ENCODE results near the gene RABEPK.
"Not testable (repeated sequence)": the region's sequence is repeated elsewhere in the genome, so short reads cannot be mapped to it uniquely, and the experiment has no call there.

RABEPK gene

DNA sequence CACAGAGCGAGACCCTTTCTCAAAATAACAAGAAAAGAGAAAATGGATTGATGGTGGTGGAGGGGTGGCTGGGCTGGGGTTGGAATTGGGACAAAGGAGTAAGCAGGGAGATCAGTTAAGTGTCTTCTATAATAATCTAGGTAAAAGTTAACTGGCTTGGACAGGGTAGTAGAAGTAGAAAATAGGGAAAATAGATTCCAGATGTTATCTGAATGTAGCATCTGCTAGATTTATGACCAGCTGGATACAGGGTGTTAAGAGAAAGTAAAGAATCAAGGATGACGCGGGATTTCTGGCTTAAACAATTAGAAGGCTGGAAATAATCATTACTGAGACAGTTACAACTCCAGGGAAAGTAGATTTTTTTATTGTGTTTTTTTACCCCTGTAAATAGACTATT, 23.7 kb upstream of the RABEPK start:
- Histone ChIP-seq H3K36me3 (ENCODE audit: control insufficient read depth in 2 of 2, insufficient read depth in 2 of 2, low read length in 2 of 2) (no peaks in the 10 kb centered on the region), H3K9ac (ENCODE audit: low read length in 2 of 2) (no peak overlapping the region), H3K4me3 (ENCODE audit: low read length in 2 of 2) (no peak overlapping the region), H3K9me3 (ENCODE audit: control insufficient read depth in 2 of 2, low read length in 2 of 2) (no peaks in the 10 kb centered on the region), H3K27me3 (ENCODE audit: control insufficient read depth in 1 of 2, insufficient read depth in 2 of 2, low read length in 2 of 2) (no peaks in the 10 kb centered on the region), H3K4me1 (ENCODE audit: control insufficient read depth, insufficient read depth, low read length) (peaks cover 10% of the 10 kb centered on the region), H3K27ac (ENCODE audit: low read length) (no peak overlapping the region)

DNA sequence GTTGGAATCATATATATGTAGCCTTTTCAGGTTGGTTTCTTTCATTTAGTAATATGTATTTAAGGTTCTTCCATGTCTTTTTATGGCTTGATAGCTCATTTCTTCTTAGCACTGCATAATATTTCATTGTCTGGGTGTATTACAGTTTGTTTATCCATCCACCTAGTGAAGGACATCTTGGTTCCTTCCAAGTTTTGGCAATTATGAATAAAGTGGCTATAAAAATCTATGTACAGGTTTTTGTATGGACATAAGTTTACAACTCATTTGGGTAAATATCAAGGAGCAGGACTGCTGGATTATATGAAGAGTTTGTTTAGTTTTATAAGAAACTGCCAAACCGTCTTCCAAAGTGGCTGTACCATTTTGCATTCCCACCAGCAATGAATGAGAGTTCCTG, 22.5 kb upstream of the RABEPK start:
- H3K27ac ChIP-seq (ENCODE audit: low read length) = no peak overlapping the region

DNA sequence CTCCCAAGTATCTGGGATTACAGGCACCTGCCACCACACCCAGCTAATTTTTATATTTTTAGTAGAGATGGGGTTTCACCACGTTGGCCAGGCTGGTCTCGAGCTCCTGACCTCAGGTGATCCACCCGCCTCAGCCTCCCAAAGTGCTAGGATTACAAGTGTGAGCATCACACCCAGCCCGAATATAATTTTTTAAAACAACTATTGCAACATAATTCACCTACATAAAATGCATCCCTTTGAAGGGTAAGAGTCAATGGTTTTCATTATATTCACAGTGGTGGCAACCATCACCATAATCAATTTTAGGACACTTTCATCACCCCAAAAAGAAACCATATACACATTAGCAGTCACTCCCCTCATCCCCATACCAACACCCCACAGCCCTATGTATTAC, 20.6 kb upstream of the RABEPK start:
- not testable (repeated sequence) for H3K9me3 ChIP-seq (ENCODE audit: control insufficient read depth in 2 of 2, low read length in 2 of 2); H3K4me3 ChIP-seq (ENCODE audit: low read length in 2 of 2); H3K36me3 ChIP-seq (ENCODE audit: control insufficient read depth in 2 of 2, insufficient read depth in 2 of 2, low read length in 2 of 2); H3K27ac ChIP-seq (ENCODE audit: low read length); H3K27me3 ChIP-seq (ENCODE audit: control insufficient read depth in 1 of 2, insufficient read depth in 2 of 2, low read length in 2 of 2); H3K9ac ChIP-seq (ENCODE audit: low read length in 2 of 2); H3K4me1 ChIP-seq (ENCODE audit: control insufficient read depth, insufficient read depth, low read length)

More for the DNA sequence above, 22.5 kb upstream of the RABEPK start:
- H3K27me3 ChIP-seq (ENCODE audit: control insufficient read depth in 1 of 2, insufficient read depth in 2 of 2, low read length in 2 of 2) = no peaks in the 10 kb centered on the region
- no peaks in the 10 kb centered on the region for H3K36me3 ChIP-seq (ENCODE audit: control insufficient read depth in 2 of 2, insufficient read depth in 2 of 2, low read length in 2 of 2)
- H3K4me1 ChIP-seq (ENCODE audit: control insufficient read depth, insufficient read depth, low read length) = peaks cover under 1% of the 10 kb centered on the region
- no peaks in the 10 kb centered on the region for H3K9me3 ChIP-seq (ENCODE audit: control insufficient read depth in 2 of 2, low read length in 2 of 2)
- no peak overlapping the region for H3K4me3 ChIP-seq (ENCODE audit: low read length in 2 of 2)
- H3K9ac ChIP-seq (ENCODE audit: low read length in 2 of 2) = no peak overlapping the region

DNA sequence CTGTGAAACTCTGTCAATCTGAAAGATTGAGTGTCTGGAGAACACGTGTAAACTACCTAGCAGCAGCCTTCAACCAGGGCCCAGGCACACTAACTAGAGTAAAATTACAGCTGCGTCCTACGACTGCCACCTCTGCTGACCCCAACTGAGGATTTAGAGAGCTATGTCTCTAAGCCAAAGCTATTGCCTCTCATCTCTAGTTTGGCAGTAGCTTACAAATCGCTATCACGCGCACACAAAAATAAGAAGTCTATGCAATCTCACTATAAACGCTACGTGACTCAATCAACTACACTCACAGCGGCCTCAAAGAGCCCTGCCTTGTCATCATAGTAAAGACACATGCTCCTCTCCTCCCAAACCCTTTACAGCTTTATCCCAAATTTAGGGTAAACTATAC, 19.5 kb upstream of the RABEPK start:
- no peak overlapping the region for H3K27ac ChIP-seq (ENCODE audit: low read length)
- H3K4me1 ChIP-seq (ENCODE audit: control insufficient read depth, insufficient read depth, low read length) = no peaks in the 10 kb centered on the region

DNA sequence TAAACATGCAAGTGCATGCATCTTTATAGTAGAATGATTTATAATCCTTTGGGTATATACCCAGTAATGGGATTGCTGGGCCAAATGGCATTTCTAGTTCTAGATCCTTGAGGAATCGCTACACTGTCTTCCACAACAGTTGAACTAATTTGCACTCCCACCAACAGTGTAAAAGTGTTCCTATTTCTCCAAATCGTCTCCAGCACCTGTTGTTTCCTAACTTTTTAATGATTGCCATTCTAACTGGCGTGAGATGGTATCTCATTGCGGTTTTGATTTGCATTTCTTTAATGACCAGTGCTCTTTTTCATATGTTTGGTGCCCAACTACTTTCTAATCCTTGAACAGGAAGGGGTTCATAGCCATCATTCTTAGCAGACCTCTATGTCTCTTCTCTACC, 18.6 kb upstream of the RABEPK start:
- not testable (repeated sequence) for H3K4me3 ChIP-seq (ENCODE audit: low read length in 2 of 2); H3K9ac ChIP-seq (ENCODE audit: low read length in 2 of 2); H3K27ac ChIP-seq (ENCODE audit: low read length); H3K4me1 ChIP-seq (ENCODE audit: control insufficient read depth, insufficient read depth, low read length); H3K36me3 ChIP-seq (ENCODE audit: control insufficient read depth in 2 of 2, insufficient read depth in 2 of 2, low read length in 2 of 2); H3K27me3 ChIP-seq (ENCODE audit: control insufficient read depth in 1 of 2, insufficient read depth in 2 of 2, low read length in 2 of 2); H3K9me3 ChIP-seq (ENCODE audit: control insufficient read depth in 2 of 2, low read length in 2 of 2)

More for the DNA sequence above, 19.5 kb upstream of the RABEPK start:
- no peaks in the 10 kb centered on the region for H3K36me3 ChIP-seq (ENCODE audit: control insufficient read depth in 2 of 2, insufficient read depth in 2 of 2, low read length in 2 of 2)
- no peak overlapping the region for H3K4me3 ChIP-seq (ENCODE audit: low read length in 2 of 2)
- H3K9me3 ChIP-seq (ENCODE audit: control insufficient read depth in 2 of 2, low read length in 2 of 2) = no peaks in the 10 kb centered on the region
- H3K9ac ChIP-seq (ENCODE audit: low read length in 2 of 2) = no peak overlapping the region
- no peaks in the 10 kb centered on the region for H3K27me3 ChIP-seq (ENCODE audit: control insufficient read depth in 1 of 2, insufficient read depth in 2 of 2, low read length in 2 of 2)

DNA sequence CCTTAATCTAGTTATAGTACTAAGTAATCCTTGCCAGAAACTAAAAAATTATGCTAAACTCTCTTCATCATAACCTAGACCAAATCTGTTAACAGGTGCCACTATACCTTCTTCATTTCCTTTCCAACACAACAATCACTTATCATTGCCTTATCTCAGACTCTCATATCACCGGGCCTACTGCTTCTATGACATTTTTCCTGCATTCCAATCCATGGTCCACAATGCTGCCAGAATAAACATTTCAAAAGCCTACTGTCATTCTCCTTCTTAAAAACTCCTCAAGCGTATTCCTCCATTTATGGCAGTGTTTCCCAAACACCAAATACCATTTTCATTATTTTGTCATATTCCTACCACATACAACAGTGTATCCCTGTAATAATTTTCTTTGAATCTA, 17.3 kb upstream of the RABEPK start:
- Histone ChIP-seq H3K27me3 (ENCODE audit: control insufficient read depth in 1 of 2, insufficient read depth in 2 of 2, low read length in 2 of 2) (no peaks in the 10 kb centered on the region), H3K9me3 (ENCODE audit: control insufficient read depth in 2 of 2, low read length in 2 of 2) (no peaks in the 10 kb centered on the region), H3K4me1 (ENCODE audit: control insufficient read depth, insufficient read depth, low read length) (no peaks in the 10 kb centered on the region), H3K9ac (ENCODE audit: low read length in 2 of 2) (no peak overlapping the region), H3K36me3 (ENCODE audit: control insufficient read depth in 2 of 2, insufficient read depth in 2 of 2, low read length in 2 of 2) (no peaks in the 10 kb centered on the region), H3K4me3 (ENCODE audit: low read length in 2 of 2) (no peak overlapping the region), H3K27ac (ENCODE audit: low read length) (no peak overlapping the region)

DNA sequence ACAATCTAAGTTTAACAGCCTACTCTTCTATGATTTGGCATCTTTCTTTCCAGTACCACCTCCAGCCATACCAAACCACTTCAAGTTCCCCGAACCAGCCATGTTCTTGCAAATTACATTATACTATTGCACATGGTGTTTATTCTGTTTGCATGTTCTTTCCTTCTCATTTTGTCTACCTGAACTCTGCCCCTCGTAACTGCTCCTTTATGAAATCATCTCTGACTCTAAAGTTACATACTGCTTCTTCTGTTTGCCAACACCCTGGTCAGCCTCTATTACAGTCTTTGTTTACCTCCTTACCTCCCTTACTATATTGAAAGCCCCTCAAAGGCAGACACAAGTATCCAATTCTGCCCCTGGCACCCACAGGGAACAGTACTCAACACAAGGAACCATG, 16.8 kb upstream of the RABEPK start:
- Histone ChIP-seq H3K27ac (ENCODE audit: low read length) (no peak overlapping the region), H3K4me1 (ENCODE audit: control insufficient read depth, insufficient read depth, low read length) (peaks cover 2% of the 10 kb centered on the region), H3K27me3 (ENCODE audit: control insufficient read depth in 1 of 2, insufficient read depth in 2 of 2, low read length in 2 of 2) (no peaks in the 10 kb centered on the region), H3K4me3 (ENCODE audit: low read length in 2 of 2) (no peak overlapping the region), H3K9ac (ENCODE audit: low read length in 2 of 2) (no peak overlapping the region), H3K36me3 (ENCODE audit: control insufficient read depth in 2 of 2, insufficient read depth in 2 of 2, low read length in 2 of 2) (no peaks in the 10 kb centered on the region), H3K9me3 (ENCODE audit: control insufficient read depth in 2 of 2, low read length in 2 of 2) (no peaks in the 10 kb centered on the region)

DNA sequence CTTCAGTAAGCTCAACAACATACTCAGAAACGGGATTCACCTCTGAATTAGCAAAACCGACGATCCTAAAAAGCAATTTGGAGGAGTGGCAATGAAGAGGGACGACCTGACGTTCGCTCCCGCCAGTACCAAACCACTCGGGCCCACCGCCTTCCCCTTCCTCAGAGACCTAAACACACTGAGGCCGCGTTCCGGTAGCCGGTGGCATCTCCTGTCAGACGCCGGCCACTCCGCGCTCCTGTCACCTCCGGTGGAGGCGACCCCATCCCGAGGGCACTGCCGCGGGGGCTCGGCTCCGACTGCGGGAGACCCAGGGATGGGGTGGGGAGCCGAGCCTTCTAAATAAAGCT, 11.4 kb upstream of the RABEPK start:
- H3K27ac ChIP-seq (ENCODE audit: low read length) = peak overlapping the region; percentile 94
- peak overlapping the region; percentile 92 to 99 for H3K4me3 ChIP-seq (ENCODE audit: low read length in 2 of 2)
- H3K9ac ChIP-seq (ENCODE audit: low read length in 2 of 2) = peak overlapping the region; percentile 91 to 94
- peaks cover 8% of the 10 kb centered on the region for H3K4me1 ChIP-seq (ENCODE audit: control insufficient read depth, insufficient read depth, low read length)
- H3K9me3 ChIP-seq (ENCODE audit: control insufficient read depth in 2 of 2, low read length in 2 of 2) = no peaks in the 10 kb centered on the region
- H3K36me3 ChIP-seq (ENCODE audit: control insufficient read depth in 2 of 2, insufficient read depth in 2 of 2, low read length in 2 of 2) = no peaks in the 10 kb centered on the region
- H3K27me3 ChIP-seq (ENCODE audit: control insufficient read depth in 1 of 2, insufficient read depth in 2 of 2, low read length in 2 of 2) = no peaks in the 10 kb centered on the region

DNA sequence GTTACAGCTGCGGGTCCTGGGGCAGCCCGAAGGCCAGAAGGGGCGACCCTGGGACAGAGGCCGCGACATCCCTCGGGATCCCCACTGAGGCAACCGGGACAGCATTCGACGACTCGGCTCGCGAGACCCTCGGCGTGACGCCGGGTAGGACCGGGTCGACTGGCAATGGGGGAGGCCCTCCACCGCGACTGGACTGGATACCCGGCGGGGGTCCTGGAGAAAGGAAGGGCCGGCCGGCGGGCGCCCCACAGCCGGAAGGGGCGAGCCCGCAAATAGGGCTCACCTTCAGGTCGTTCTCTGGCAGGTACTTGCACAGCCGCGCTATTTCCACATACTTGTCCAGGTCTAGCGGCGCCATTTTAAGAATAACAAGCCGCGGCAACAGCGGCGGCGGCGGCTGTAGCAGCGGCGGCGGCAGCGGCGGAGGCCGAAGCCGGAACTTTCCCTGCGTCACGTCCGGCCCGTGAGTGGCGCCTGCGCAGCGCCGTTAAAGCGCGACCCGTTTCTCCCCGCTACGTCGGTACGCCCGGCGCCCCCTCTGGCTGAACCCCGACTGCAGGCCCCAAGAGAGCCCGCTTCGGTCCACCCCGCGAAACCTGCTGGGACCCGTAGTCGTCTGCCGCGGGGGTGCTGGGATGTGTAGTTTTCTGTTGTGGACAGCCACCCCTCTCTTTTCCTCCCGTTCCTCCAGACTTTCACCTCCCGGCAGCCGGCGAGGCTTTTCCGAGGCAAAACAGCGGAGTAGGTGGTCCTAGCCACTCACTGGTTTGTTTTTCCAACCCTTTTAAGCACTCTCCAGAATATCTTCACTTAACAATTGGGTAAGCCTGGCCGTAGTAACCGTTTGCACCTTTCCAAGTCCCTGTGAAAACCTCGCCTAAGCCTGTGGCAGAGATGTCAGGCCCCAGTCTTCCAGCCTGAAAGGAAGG, 10.7 kb upstream of the RABEPK start, which contains the start of gene PPP6C:
Gene PPP6C, minus strand, starts transcription at position 443 of the 929 bp plus-strand sequence. Its CDS starts 85 bp downstream, at position 358.
- no peaks in the 10 kb centered on the region for H3K9me3 ChIP-seq (ENCODE audit: control insufficient read depth in 2 of 2, low read length in 2 of 2)
- H3K4me3 ChIP-seq (ENCODE audit: low read length in 2 of 2) = peak within 1 kb of the TSS; percentile 92 to 99
- peak within 1 kb of the TSS; percentile 94 for H3K27ac ChIP-seq (ENCODE audit: low read length)
- no peaks in the 10 kb centered on the region for H3K36me3 ChIP-seq (ENCODE audit: control insufficient read depth in 2 of 2, insufficient read depth in 2 of 2, low read length in 2 of 2)
- no peaks in the 10 kb centered on the region for H3K27me3 ChIP-seq (ENCODE audit: control insufficient read depth in 1 of 2, insufficient read depth in 2 of 2, low read length in 2 of 2)
- peak within 1 kb of the TSS; percentile 91 to 94 for H3K9ac ChIP-seq (ENCODE audit: low read length in 2 of 2)
- peaks cover 8% of the 10 kb centered on the region for H3K4me1 ChIP-seq (ENCODE audit: control insufficient read depth, insufficient read depth, low read length)

DNA sequence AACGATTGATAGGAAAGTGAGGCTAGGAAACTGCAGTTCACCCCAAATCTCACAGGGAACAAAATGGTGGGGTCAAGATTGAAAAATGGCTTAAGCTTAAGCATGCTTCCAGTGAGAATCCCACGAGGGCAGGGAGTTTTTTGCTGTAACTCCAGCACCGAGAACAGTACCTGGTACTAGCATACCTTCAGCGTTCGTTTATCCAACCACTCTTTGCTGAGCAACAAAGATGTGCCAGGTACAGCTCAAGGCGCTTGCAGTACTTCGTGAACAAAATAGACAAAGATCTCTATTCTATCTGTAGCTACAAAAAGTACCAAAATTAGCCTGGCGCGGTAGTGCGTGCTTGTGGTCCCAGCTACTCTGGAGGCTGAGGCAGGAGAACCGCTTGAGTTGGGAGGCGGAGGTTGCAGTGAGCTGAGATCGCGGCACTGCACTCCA, 10.0 kb upstream of the RABEPK start:
- H3K9ac ChIP-seq (ENCODE audit: low read length in 2 of 2) = peak overlapping the region; percentile 91 to 94
- H3K27ac ChIP-seq (ENCODE audit: low read length) = peak overlapping the region; percentile 94
- peaks cover 8% of the 10 kb centered on the region for H3K4me1 ChIP-seq (ENCODE audit: control insufficient read depth, insufficient read depth, low read length)
- H3K9me3 ChIP-seq (ENCODE audit: control insufficient read depth in 2 of 2, low read length in 2 of 2) = no peaks in the 10 kb centered on the region
- peak overlapping the region; percentile 92 to 99 for H3K4me3 ChIP-seq (ENCODE audit: low read length in 2 of 2)
- H3K36me3 ChIP-seq (ENCODE audit: control insufficient read depth in 2 of 2, insufficient read depth in 2 of 2, low read length in 2 of 2) = no peaks in the 10 kb centered on the region
- no peaks in the 10 kb centered on the region for H3K27me3 ChIP-seq (ENCODE audit: control insufficient read depth in 1 of 2, insufficient read depth in 2 of 2, low read length in 2 of 2)

DNA sequence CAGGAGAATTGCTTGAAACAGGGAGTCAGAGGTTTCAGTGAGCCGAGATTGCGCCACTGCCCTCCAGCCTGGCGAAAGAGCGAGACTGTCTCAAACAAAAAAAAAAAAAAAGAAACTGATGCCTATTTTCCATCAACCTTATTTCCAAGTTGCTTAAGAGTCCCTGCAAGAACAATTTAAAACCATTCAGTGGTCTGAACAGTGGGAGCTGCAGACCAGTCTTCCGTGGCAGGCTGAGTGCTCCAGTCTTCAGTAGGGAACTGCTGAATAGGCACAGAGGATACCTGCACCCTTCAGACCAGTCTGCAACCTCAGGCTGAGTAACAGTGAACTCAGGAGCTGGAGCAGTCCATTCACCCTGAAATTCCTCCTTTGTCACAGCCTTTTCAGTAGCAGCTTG, 5.9 kb upstream of the RABEPK start:
- H3K27me3 ChIP-seq (ENCODE audit: control insufficient read depth in 1 of 2, insufficient read depth in 2 of 2, low read length in 2 of 2); H3K36me3 ChIP-seq (ENCODE audit: control insufficient read depth in 2 of 2, insufficient read depth in 2 of 2, low read length in 2 of 2); H3K27ac ChIP-seq (ENCODE audit: low read length): not testable (repeated sequence)

More for the DNA sequence above, 5.9 kb upstream of the RABEPK start:
- not testable (repeated sequence) for H3K4me3 ChIP-seq (ENCODE audit: low read length in 2 of 2); H3K4me1 ChIP-seq (ENCODE audit: control insufficient read depth, insufficient read depth, low read length); H3K9me3 ChIP-seq (ENCODE audit: control insufficient read depth in 2 of 2, low read length in 2 of 2); H3K9ac ChIP-seq (ENCODE audit: low read length in 2 of 2)

All from stomach smooth muscle (tissue), 2 donors.